Fibroblast of villous mesenchyme (primary cell): ENCODE results near the gene NTPCR. TPM values are rescaled to one million over a fixed set of nuclear protein-coding genes. Genes with fewer than 3 reads are reported as not detected.

Experiments
- DNase-seq: peaks from one replicate; pipeline ENCODE4 v3.0.0-alpha.2; 2010; ENCODE audit warnings: low read depth
- H3K4me3 ChIP-seq: 2 replicates; pipeline ENCODE4 v1.5.1; 2011; ENCODE audit warnings: low read depth, mild to moderate bottlenecking, low read length
- total RNA-seq: library from RNA; depleted of rRNA; stranded (reverse); fragments of >200 nt; gene quantifications from 2 replicates; pipeline ENCODE4 v1.2.3, GENCODE V29; 2012
- TF ChIP-seq, protein P1 (sequence below): IDR thresholded peaks from 2 replicates; pipeline ENCODE4 v1.5.1; 2012; ENCODE audit warnings: low read depth, mild to moderate bottlenecking, low read length; ENCODE audit not compliant: insufficient read depth

The NTPCR gene
- total RNA-seq, 1 donor, result 20.7 TPM

DNA sequence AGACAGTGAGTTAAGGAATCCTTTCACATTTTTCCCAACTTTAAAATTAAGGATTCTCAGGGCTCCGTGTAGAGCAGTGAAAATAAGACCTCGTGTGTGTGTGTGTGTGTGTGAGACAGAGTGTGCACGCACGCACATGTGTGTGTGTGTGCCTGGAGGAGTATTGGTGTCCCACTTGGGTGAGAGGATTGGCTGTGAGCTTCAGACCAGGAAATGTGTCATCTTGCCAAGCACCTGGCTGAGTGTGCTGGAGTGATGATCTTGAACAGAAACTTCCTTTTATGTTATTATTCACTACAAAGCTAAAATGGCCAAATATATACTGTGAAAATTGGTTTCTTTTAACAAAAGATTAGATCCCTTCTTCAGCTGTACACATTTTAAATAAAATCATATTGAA is 35.2 kb upstream of the NTPCR start:
- TF ChIP-seq, protein P1, sequence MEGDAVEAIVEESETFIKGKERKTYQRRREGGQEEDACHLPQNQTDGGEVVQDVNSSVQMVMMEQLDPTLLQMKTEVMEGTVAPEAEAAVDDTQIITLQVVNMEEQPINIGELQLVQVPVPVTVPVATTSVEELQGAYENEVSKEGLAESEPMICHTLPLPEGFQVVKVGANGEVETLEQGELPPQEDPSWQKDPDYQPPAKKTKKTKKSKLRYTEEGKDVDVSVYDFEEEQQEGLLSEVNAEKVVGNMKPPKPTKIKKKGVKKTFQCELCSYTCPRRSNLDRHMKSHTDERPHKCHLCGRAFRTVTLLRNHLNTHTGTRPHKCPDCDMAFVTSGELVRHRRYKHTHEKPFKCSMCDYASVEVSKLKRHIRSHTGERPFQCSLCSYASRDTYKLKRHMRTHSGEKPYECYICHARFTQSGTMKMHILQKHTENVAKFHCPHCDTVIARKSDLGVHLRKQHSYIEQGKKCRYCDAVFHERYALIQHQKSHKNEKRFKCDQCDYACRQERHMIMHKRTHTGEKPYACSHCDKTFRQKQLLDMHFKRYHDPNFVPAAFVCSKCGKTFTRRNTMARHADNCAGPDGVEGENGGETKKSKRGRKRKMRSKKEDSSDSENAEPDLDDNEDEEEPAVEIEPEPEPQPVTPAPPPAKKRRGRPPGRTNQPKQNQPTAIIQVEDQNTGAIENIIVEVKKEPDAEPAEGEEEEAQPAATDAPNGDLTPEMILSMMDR, result no peak
- DNase-seq, result no peak

DNA sequence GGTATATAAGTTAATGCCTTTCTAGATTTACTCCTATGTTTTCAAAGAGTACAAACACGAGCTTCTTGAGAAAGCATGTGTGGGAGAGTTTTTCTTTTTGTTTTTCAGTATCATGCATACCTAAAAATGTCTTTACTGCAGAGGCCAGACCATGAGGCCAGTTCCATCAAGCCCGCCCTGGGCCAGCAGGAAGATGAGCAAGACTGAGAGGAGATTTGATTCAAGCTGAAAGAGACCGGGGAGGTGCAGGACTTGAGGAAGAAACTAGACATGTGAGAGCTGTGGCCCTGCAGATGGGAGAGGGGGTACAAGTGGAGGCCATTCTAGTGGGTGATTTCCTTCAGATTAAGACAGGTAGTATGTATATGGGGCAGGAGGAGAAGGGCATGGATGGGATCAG is 33.4 kb upstream of the NTPCR start:
- TF ChIP-seq, protein P1, result no peak
- no peak for DNase-seq
- H3K4me3 ChIP-seq, result no peak overlapping the region

More for the DNA sequence above, 35.2 kb upstream of the NTPCR start:
- no peak overlapping the region for H3K4me3 ChIP-seq

DNA sequence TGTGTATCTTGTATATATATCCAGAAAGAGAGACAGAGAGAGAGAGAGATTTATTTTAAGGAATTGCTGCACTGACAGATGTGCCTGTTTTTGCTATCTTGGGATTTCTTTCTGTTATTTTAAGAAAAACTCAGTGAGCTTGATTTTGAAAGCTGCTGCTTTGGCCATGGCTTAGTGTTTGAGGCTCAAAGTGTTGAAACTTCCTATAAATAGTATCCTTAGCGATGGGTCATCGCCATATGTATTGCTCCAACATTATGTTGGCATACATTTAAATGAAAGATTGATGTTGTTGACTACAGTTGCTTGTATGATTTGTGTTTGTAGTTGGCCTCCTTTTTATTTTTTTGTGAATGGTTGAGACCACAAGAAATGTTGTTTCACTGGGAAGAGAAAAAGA is 29.0 kb upstream of the NTPCR start:
- TF ChIP-seq, protein P1, result no peak
- no peak overlapping the region for H3K4me3 ChIP-seq
- DNase-seq, result peak; percentile 36

DNA sequence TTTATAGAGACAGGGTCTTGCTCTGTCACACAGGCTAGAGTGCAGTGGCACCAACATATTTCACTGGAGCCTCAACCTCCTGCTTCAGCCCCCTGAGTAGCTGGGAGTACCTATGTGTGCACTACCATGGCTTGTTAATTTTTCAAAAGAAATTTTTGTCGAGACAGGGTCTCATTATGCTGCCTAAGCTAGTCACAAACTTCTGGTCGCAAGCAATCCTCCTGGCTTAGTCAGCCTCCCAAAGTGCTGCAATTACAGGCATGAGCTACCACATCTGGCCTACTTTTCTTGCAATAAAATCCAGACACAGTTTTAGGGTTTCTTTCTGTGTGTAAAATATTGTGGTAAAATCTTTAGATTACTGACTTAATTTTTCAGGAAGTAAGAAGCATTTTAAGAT is 27.9 kb upstream of the NTPCR start:
- TF ChIP-seq, protein P1, result no peak
- peak; percentile 65 for DNase-seq
- H3K4me3 ChIP-seq, result no peak overlapping the region

DNA sequence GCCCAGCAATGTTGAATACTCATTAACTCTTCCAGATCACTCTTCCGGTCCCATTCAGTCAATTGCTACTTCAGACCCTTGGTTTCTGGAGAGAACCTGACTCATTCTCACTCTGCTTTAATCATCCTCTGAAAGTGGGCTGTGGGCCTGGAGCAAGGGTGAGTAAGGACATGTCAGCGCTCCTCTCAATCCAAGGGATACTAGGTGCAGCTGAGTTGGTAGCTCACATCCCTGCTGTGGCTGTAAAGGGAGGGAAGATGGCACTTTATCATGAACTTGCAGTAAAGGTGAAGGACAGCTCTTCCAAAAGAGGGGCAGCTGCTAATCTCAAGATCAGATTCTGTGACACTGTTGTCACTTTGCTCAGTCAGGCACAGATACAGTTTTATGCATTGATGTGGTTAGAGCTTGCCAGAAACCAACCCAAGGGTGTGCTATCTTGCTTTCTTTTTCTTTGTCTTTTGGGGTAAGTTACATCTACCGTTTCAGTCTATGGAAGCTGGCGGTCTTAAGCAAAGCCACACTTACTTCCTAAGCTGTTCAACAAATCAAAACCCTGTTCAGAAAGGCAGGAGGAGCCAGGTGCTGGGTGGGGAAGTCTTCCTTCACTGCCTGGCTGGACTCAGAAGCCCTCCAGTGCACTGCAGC is 26.5 kb upstream of the NTPCR start:
- TF ChIP-seq, protein P1, result no peak
- no peak overlapping the region for H3K4me3 ChIP-seq
- DNase-seq, result no peak

DNA sequence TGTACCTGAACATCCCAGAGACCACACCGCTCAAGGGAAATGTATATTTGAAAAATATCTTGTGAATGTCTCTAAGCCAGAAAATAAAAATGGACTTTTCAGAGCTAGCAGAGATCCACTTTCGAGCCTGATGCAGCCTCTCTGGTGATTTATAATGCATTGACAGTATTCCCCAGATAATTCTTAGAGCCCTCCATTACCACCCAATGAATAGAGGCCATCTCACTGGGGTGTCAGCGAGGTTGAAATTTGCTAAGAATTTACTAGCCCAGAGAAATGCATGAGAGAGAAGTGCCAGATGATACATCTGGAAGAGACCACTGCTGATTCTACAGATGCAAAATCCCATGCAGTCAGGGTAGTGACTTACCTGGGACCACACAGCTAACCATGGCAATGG is 25.5 kb upstream of the NTPCR start:
- DNase-seq, result no peak
- TF ChIP-seq, protein P1, result no peak
- H3K4me3 ChIP-seq, result no peak overlapping the region
